ENCODE results near the gene AGT. TPM values are rescaled to one million over a fixed set of nuclear protein-coding genes. Genes with fewer than 3 reads are reported as not detected.

AGT gene
- polyA plus RNA-seq, 1 donor (not counting 4 experiments of a cell fraction or from before 2014, with no cell fraction given): not detected

- dilution Hi-C loops (cut with MboI; ENCODE audit: extremely low pct_ligation_motif_present, low sequenced_read_pairs): no loop called here
- no peaks in the 10 kb centered on the region for H3K9me3 ChIP-seq (ENCODE audit: control insufficient read depth, low read depth, low read length)
- no peak overlapping the region for H3K9ac ChIP-seq (ENCODE audit: control insufficient read depth, extremely low read depth, insufficient read depth, low read length)
- H3K27ac ChIP-seq (ENCODE audit: control insufficient read depth, insufficient read depth, low read length): no peak overlapping the region
- no peak overlapping the region for H3K4me3 ChIP-seq (ENCODE audit: control insufficient read depth in 2 of 3, extremely low read depth in 1 of 3, insufficient read depth in 2 of 3, low read depth in 1 of 3, low read length in 3 of 3)
- no peaks in the 10 kb centered on the region for H3K27me3 ChIP-seq (ENCODE audit: control insufficient read depth, extremely low read depth, insufficient read depth, low read length)
- H4K20me1 ChIP-seq (ENCODE audit: control insufficient read depth, extremely low read depth, insufficient read depth, low read length): no peaks in the 10 kb centered on the region
- no peak for FAIRE-seq
- H2AFZ ChIP-seq (ENCODE audit: control insufficient read depth, low read length): no peak overlapping the region
- H3K9me1 ChIP-seq (ENCODE audit: control insufficient read depth, extremely low read depth, insufficient read depth, low read length): no peaks in the 10 kb centered on the region
- peaks cover 8% of the 10 kb centered on the region in 2 experiments for H3K36me3 ChIP-seq (ENCODE audit: control insufficient read depth in 2 of 2, extremely low read depth in 1 of 2, insufficient read depth in 2 of 2, low read length in 2 of 2)
- peaks cover 15% of the 10 kb centered on the region for H3K4me1 ChIP-seq (ENCODE audit: control insufficient read depth, extremely low read depth, insufficient read depth, low read length)
- no peak for DNase-seq (ENCODE audit: low read depth, low spot score)
- TF ChIP-seq EZH2 (IDR thresholded peaks at IDR 0.05; ENCODE audit: low read length) (no peak), CTCF (optimal IDR thresholded peaks at IDR 0.05 in 1 of 3, IDR thresholded peaks at IDR 0.05 in 1 of 3, conservative IDR thresholded peaks at IDR 0.05 in 1 of 3; ENCODE audit: extremely low read depth in 1 of 3, insufficient read depth in 2 of 3, low read length in 3 of 3) (no peak)
- H3K79me2 ChIP-seq (ENCODE audit: control insufficient read depth, insufficient read depth, low read length): no peaks in the 10 kb centered on the region
- no peak overlapping the region for H3K4me2 ChIP-seq (ENCODE audit: control insufficient read depth, extremely low read depth, insufficient read depth, low read depth, low read length)
Measured at GRCh38 chr1:230680300-230681025, 33.5 kb downstream of the AGT start.

- Histone ChIP-seq H3K9me1 (ENCODE audit: control insufficient read depth, extremely low read depth, insufficient read depth, low read length) (no peaks in the 10 kb centered on the region), H3K4me2 (ENCODE audit: control insufficient read depth, extremely low read depth, insufficient read depth, low read depth, low read length) (no peak overlapping the region), H3K27me3 (ENCODE audit: control insufficient read depth, extremely low read depth, insufficient read depth, low read length) (no peaks in the 10 kb centered on the region), H2AFZ (ENCODE audit: control insufficient read depth, low read length) (no peak overlapping the region), H4K20me1 (ENCODE audit: control insufficient read depth, extremely low read depth, insufficient read depth, low read length) (no peaks in the 10 kb centered on the region), H3K27ac (ENCODE audit: control insufficient read depth, insufficient read depth, low read length) (no peak overlapping the region), H3K9ac (ENCODE audit: control insufficient read depth, extremely low read depth, insufficient read depth, low read length) (no peak overlapping the region), H3K79me2 (ENCODE audit: control insufficient read depth, insufficient read depth, low read length) (no peaks in the 10 kb centered on the region), H3K4me1 (ENCODE audit: control insufficient read depth, extremely low read depth, insufficient read depth, low read length) (peaks cover 15% of the 10 kb centered on the region), H3K4me3 (ENCODE audit: control insufficient read depth in 2 of 3, extremely low read depth in 1 of 3, insufficient read depth in 2 of 3, low read depth in 1 of 3, low read length in 3 of 3) (no peak overlapping the region), H3K9me3 (ENCODE audit: control insufficient read depth, low read depth, low read length) (no peaks in the 10 kb centered on the region), H3K36me3 (ENCODE audit: control insufficient read depth in 2 of 2, extremely low read depth in 1 of 2, insufficient read depth in 2 of 2, low read length in 2 of 2) (peaks cover 5 to 8% of the 10 kb centered on the region in 2 experiments)
- dilution Hi-C loops (cut with MboI; ENCODE audit: extremely low pct_ligation_motif_present, low sequenced_read_pairs): no loop called here
- TF ChIP-seq EZH2 (IDR thresholded peaks at IDR 0.05; ENCODE audit: low read length) (no peak), CTCF (optimal IDR thresholded peaks at IDR 0.05 in 1 of 3, IDR thresholded peaks at IDR 0.05 in 1 of 3, conservative IDR thresholded peaks at IDR 0.05 in 1 of 3; ENCODE audit: extremely low read depth in 1 of 3, insufficient read depth in 2 of 3, low read length in 3 of 3) (no peak)
- DNase-seq (ENCODE audit: low read depth, low spot score) (no peak), FAIRE-seq (no peak)
Measured at GRCh38 chr1:230679825-230680224, 34.1 kb downstream of the AGT start.
